ENCODE data around the gene KIZ. TPM values are rescaled to one million over a fixed set of nuclear protein-coding genes. Genes with fewer than 3 reads are reported as not detected.

The KIZ gene
- total RNA-seq, 4 donors from 2014 or later: 31.3 to 79.4 (median 50.8) TPM

GRCh38 chr20:21172626-21173025 lies 46.7 kb downstream of the KIZ start:
- DNase-seq: no peak
- Histone ChIP-seq H3K4me1 (no peaks in the 10 kb centered on the region), H3K27ac (no peak overlapping the region), H3K9me3 (no peaks in the 10 kb centered on the region), H3K27me3 (no peaks in the 10 kb centered on the region), H3K36me3 (no peaks in the 10 kb centered on the region), H3K4me3 (no peak overlapping the region)
- no peak for TF ChIP-seq CTCF (IDR thresholded peaks at IDR 0.05)
- no peak for TF ChIP-seq POLR2A (IDR thresholded peaks at IDR 0.05)

GRCh38 chr20:21173485-21173884 lies 47.6 kb downstream of the KIZ start:
- no peak overlapping the region for H3K27ac ChIP-seq
- H3K9me3 ChIP-seq: no peaks in the 10 kb centered on the region
- H3K27me3 ChIP-seq: no peaks in the 10 kb centered on the region
- H3K4me3 ChIP-seq: no peak overlapping the region
- H3K4me1 ChIP-seq: no peaks in the 10 kb centered on the region
- TF ChIP-seq CTCF (IDR thresholded peaks at IDR 0.05) (no peak), POLR2A (IDR thresholded peaks at IDR 0.05) (no peak)
- DNase-seq: no peak
- no peaks in the 10 kb centered on the region for H3K36me3 ChIP-seq

- Histone ChIP-seq H3K27ac (no peak overlapping the region), H3K4me1 (no peaks in the 10 kb centered on the region), H3K27me3 (peaks cover 0 to 4% of the 10 kb centered on the region in 2 donors), H3K9me3 (no peaks in the 10 kb centered on the region), H3K36me3 (no peaks in the 10 kb centered on the region), H3K4me3 (no peak overlapping the region)
- DNase-seq: no peak
- TF ChIP-seq CTCF (IDR thresholded peaks at IDR 0.05) (no peak), POLR2A (IDR thresholded peaks at IDR 0.05) (no peak)
Measured at GRCh38 chr20:21174516-21175239, 48.8 kb downstream of the KIZ start.

- Histone ChIP-seq H3K4me3 (no peak overlapping the region), H3K36me3 (no peaks in the 10 kb centered on the region), H3K27ac (no peak overlapping the region), H3K4me1 (no peaks in the 10 kb centered on the region), H3K9me3 (no peaks in the 10 kb centered on the region), H3K27me3 (peaks cover 0 to 4% of the 10 kb centered on the region in 2 donors)
- DNase-seq: no peak
- TF ChIP-seq CTCF (IDR thresholded peaks at IDR 0.05) (no peak), POLR2A (IDR thresholded peaks at IDR 0.05) (no peak)
Measured at GRCh38 chr20:21175433-21175832, 49.6 kb downstream of the KIZ start.

- no peaks in the 10 kb centered on the region for H3K4me1 ChIP-seq
Measured at GRCh38 chr20:21177767-21178166, 51.9 kb downstream of the KIZ start.

More at GRCh38 chr20:21177767-21178166, 51.9 kb downstream of the KIZ start:
- Histone ChIP-seq H3K27ac (no peak overlapping the region), H3K9me3 (no peaks in the 10 kb centered on the region), H3K27me3 (peaks cover 0 to 4% of the 10 kb centered on the region in 2 donors), H3K4me3 (no peak overlapping the region), H3K36me3 (no peaks in the 10 kb centered on the region)
- TF ChIP-seq CTCF (IDR thresholded peaks at IDR 0.05) (no peak), POLR2A (IDR thresholded peaks at IDR 0.05) (no peak)
- no peak for DNase-seq
